ENCODE results near the gene FBN1. TPM values are rescaled to one million over a fixed set of nuclear protein-coding genes. Genes with fewer than 3 reads are reported as not detected.

Gene FBN1
- total RNA-seq, 1 donor from 2014 or later, result 0.62 TPM

DNA sequence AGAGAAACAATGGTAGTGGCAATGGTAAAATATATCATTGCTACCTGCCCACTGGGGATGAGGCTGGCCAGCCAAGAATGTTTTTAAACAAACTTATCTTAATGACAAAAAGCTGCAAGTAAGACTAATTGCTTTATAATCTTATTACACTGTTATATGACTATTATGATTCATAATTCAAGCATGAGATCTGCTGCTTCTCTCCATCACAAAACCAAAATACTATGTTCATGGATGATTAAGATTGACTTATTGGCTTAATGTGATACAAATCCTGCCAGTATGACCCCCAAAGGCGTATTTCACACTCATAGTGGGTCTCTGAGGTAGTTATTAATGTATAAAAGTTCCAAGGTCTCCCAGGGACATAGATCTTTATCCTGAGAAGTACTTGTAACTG, 52.6 kb downstream of the FBN1 start:
- no peak for ATAC-seq (ENCODE audit: low read depth)
- Mint-ChIP-seq H3K9me3 (no peaks in the 10 kb centered on the region), H3K36me3 (ENCODE audit: low read depth) (no peaks in the 10 kb centered on the region), H3K27me3 (no peaks in the 10 kb centered on the region), H3K4me1 (peaks cover 8% of the 10 kb centered on the region), H3K4me3 (no peak overlapping the region), H3K27ac (no peak overlapping the region)
- ChIA-PET CTCF (no interaction called here), POLR2A (no interaction called here)
- no peak for DNase-seq
- intact Hi-C loops (cut with micrococcal nuclease), result no loop called here
- TF ChIP-seq, protein P1, sequence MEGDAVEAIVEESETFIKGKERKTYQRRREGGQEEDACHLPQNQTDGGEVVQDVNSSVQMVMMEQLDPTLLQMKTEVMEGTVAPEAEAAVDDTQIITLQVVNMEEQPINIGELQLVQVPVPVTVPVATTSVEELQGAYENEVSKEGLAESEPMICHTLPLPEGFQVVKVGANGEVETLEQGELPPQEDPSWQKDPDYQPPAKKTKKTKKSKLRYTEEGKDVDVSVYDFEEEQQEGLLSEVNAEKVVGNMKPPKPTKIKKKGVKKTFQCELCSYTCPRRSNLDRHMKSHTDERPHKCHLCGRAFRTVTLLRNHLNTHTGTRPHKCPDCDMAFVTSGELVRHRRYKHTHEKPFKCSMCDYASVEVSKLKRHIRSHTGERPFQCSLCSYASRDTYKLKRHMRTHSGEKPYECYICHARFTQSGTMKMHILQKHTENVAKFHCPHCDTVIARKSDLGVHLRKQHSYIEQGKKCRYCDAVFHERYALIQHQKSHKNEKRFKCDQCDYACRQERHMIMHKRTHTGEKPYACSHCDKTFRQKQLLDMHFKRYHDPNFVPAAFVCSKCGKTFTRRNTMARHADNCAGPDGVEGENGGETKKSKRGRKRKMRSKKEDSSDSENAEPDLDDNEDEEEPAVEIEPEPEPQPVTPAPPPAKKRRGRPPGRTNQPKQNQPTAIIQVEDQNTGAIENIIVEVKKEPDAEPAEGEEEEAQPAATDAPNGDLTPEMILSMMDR (IDR thresholded peaks at IDR 0.05), result no peak

DNA sequence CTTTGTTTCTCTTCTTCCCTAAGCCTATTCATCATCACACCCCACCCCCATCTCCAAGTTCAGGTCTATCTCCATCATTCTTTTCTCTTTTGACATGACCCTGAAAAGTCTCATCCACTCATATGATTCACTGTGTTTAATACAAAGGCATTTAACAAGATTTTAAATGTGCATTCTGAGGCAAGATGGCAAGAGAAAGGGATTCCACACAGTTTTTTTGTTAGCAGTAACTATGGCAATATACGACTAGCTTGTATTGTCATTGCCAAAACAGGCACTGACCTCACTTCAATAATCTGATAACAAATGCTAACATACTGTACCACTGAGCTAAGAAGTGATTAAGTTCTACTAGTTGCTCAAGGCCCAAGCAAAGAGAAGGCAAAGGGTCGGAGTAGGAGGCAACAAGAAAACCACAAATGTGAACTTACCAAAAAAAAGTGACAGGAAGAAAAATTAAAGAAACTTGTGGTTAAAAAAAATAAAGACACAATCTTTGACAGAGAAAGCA, 53.2 kb downstream of the FBN1 start:
- no peak for ATAC-seq (ENCODE audit: low read depth)
- POLR2A ChIA-PET, result no interaction called here
- H3K36me3 Mint-ChIP-seq (ENCODE audit: low read depth), result no peaks in the 10 kb centered on the region
- CTCF ChIA-PET, result no interaction called here
- H3K9me3 Mint-ChIP-seq, result no peaks in the 10 kb centered on the region
- no peak overlapping the region for H3K27ac Mint-ChIP-seq
- no peak overlapping the region for H3K4me3 Mint-ChIP-seq
- TF ChIP-seq, protein P1 (IDR thresholded peaks at IDR 0.05), result no peak
- H3K27me3 Mint-ChIP-seq, result no peaks in the 10 kb centered on the region
- intact Hi-C loops (cut with micrococcal nuclease), result no loop called here
- DNase-seq, result no peak
- peaks cover 8% of the 10 kb centered on the region for H3K4me1 Mint-ChIP-seq

DNA sequence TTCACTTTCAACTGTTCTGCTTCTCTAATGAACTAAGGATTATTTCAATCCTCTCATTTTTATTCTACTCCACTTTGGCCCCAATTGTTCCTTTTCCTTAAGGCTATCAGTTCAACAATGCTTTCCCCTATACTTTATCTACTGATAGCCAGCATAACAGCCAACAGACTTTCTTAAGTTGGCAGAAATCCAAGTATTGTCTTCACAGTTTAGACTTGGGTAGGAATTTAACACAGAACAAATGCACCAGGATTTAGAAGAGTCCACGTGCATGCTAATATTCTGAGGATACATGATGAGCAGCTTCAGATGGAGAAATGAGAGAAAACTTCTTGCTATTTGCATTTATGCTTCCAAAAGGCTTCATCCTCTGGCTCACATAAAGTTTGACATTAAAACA, 54.8 kb downstream of the FBN1 start:
- peaks cover under 1% of the 10 kb centered on the region for H3K4me1 Mint-ChIP-seq

DNA sequence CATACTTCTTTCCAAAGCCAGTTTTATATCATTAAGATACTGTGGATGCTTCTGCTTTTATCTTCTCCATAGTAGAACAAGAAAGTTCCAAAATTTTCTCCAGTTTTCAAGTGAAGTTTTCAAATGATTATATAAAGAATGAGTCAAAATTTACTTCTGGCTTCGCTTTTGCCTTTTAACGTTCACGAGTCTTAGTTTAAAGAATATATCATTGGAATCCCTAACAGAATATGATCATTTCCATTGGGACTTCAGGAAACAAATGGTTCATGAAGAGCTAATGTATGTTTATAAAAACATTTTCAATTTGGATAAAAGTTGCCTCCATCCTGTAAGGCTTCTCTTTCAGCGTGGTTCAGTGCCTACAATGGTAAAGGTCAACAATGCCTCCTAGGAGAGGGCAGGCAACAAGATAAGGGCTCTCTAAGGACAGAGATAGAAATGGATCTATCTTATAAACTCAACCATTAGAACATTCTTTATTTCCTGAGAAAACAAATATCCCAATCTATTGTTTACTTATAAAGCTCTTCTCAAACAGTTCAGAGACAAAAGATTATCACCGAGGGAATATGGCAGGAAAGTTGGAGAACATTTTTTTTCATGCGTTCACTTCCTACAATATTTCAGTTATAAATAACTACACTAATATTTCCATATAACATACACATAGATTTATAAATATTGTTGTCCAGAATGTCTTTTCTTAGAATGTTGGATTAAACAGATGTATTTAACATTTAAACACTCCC, 60.5 kb downstream of the FBN1 start:
- no peak overlapping the region for H3K4me3 Mint-ChIP-seq
- no peak for DNase-seq
- CTCF ChIA-PET, result no interaction called here
- no peak for ATAC-seq (ENCODE audit: low read depth)
- TF ChIP-seq, protein P1 (IDR thresholded peaks at IDR 0.05), result no peak
- H3K4me1 Mint-ChIP-seq, result no peaks in the 10 kb centered on the region
- H3K9me3 Mint-ChIP-seq, result no peaks in the 10 kb centered on the region
- POLR2A ChIA-PET, result interaction anchor here (0.6 kb wide), 1 partner anchor 251 kb away, joined by 4 read pairs; no protein-coding TSS in a partner anchor
- no peak overlapping the region for H3K27ac Mint-ChIP-seq
- H3K36me3 Mint-ChIP-seq (ENCODE audit: low read depth), result no peaks in the 10 kb centered on the region
- no peaks in the 10 kb centered on the region for H3K27me3 Mint-ChIP-seq
- intact Hi-C loops (cut with micrococcal nuclease), result no loop called here

More for the DNA sequence above, 54.8 kb downstream of the FBN1 start:
- TF ChIP-seq, protein P1 (IDR thresholded peaks at IDR 0.05), result no peak
- CTCF ChIA-PET, result no interaction called here
- POLR2A ChIA-PET, result no interaction called here
- H3K27ac Mint-ChIP-seq, result no peak overlapping the region
- no peaks in the 10 kb centered on the region for H3K9me3 Mint-ChIP-seq
- no peaks in the 10 kb centered on the region for H3K27me3 Mint-ChIP-seq
- DNase-seq, result no peak
- intact Hi-C loops (cut with micrococcal nuclease), result no loop called here
- H3K36me3 Mint-ChIP-seq (ENCODE audit: low read depth), result no peaks in the 10 kb centered on the region
- no peak overlapping the region for H3K4me3 Mint-ChIP-seq
- no peak for ATAC-seq (ENCODE audit: low read depth)

DNA sequence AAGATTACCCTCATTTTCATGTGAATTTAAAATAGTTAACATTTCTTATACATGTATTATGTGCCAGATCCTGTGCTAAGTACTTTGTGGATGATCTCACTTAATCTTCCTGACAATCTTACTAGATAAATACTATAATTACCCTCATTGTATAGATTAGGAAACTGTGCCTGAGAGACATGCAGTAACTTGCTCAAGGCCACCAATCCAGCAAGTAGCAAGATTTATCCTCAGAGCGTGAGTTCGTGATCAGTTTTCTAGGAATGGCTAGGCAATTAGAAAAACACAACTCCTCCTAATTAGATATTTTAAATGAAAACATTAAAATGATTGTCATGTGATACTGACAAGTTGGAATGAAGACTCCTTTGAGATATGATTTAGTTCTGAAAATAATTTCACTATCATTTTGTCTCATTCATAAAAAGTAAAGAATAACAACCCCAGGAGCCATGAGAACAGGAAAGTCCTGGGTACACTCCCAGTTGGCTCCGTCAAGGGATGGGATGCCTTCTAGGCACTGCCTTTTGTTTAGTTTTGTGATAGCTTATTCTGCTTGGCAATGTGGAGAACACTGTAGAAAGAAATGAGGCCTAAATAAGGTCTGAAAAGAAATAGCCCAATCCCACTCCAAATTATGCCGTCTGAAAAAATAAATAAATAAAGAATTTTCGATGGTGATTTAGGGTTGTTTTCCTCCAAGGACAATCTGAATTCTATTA, 61.3 kb downstream of the FBN1 start:
- DNase-seq, result no peak
- no peaks in the 10 kb centered on the region for H3K9me3 Mint-ChIP-seq

More for the DNA sequence above, 61.3 kb downstream of the FBN1 start:
- Mint-ChIP-seq H3K36me3 (ENCODE audit: low read depth) (no peaks in the 10 kb centered on the region), H3K4me3 (no peak overlapping the region), H3K4me1 (no peaks in the 10 kb centered on the region), H3K27me3 (no peaks in the 10 kb centered on the region), H3K27ac (no peak overlapping the region)
- ChIA-PET POLR2A (no interaction called here), CTCF (no interaction called here)
- intact Hi-C loops (cut with micrococcal nuclease), result no loop called here
- ATAC-seq (ENCODE audit: low read depth), result no peak
- TF ChIP-seq, protein P1 (IDR thresholded peaks at IDR 0.05), result no peak
